NT2/D1 (cell line): Measurements from ENCODE around the gene DDX28.

Experiments
- SUZ12 ChIP-seq: IDR thresholded peaks from 2 replicates; pipeline ENCODE4 v1.6.1; 2011; ENCODE audit not compliant: insufficient read length, insufficient read depth; ENCODE audit errors: extremely low read depth
- YY1 ChIP-seq: IDR thresholded peaks from 2 replicates; pipeline ENCODE4 v1.6.1; 2011; ENCODE audit not compliant: insufficient read length, insufficient read depth
- ZNF274 ChIP-seq: IDR thresholded peaks from 2 replicates; pipeline ENCODE4 v1.6.1; 2011; ENCODE audit warnings: mild to moderate bottlenecking, low read depth, low read length

DNA sequence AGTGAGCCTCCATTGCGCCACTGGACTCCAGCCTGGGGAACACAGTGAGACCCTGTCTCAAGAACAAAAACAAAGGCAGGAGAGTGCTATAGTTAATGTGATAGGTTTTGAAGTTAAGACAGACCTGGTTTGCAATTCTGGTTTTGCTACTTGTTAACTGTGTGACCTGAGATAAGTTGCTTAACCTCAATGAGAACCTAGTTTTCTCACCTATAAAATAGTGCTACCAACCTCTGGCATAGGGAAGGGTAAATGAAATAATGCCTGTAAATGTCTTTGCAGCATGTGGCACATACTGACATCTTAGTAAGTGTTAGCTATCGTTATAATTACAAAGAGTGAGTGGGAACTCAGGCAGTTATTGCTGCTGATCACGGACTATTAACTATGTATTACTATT lies 32.4 kb upstream of the DDX28 start:
- TF ChIP-seq YY1 (no peak), ZNF274 (no peak), SUZ12 (no peak)
